DMS114 treated with DMSO at 0.1 percent for 48 hours (cell line): ENCODE data around the gene MCM9.
"Not testable (repeated sequence)": the region's sequence is repeated elsewhere in the genome, so short reads cannot be mapped to it uniquely, and the experiment has no call there.

ENCODE experiments used
- DNase-seq: peaks from one replicate; lab custom pipeline; 2025; ENCODE audit not compliant: unreplicated experiment; lab: John Stamatoyannopoulos, UW

Gene MCM9

DNA sequence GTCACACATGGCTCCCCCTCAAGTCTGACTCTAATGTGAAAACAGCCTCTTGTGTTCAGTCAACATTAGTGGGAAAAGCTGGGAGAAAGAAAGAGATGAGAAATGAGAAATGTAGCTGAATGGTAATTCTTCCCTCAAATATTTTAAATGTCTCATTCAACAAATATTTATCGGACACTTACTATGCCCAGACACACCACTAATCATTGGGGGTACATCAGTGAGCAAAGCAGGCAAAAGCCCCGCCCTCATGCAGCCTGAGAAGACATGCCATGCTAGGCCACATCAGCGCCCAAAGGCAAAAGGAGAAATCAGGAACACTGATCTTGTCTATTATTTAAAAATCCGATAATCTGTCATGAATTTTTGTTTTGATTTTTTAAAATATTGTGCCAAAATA lies 130.9 kb downstream of the MCM9 start:
- DNase-seq, result no peak

DNA sequence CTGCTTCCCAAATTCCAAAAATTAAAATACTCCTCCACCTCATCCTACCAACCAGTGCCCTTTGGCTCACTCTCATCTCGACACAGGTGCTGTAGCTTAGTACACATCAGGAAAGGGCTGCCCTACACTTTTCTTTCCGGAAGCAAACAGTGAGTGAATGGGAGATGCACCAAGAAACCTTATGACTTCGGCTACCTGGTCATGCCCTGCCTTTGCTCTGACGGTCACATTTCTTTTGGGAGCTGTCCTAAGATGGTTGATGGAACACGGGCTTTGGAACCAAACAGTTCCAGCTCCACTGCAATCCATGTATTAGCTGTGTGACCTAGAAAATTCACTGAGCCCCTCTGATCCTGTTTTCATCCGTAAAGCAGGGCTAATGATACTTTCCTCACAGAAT lies 133.7 kb downstream of the MCM9 start:
- no peak for DNase-seq

DNA sequence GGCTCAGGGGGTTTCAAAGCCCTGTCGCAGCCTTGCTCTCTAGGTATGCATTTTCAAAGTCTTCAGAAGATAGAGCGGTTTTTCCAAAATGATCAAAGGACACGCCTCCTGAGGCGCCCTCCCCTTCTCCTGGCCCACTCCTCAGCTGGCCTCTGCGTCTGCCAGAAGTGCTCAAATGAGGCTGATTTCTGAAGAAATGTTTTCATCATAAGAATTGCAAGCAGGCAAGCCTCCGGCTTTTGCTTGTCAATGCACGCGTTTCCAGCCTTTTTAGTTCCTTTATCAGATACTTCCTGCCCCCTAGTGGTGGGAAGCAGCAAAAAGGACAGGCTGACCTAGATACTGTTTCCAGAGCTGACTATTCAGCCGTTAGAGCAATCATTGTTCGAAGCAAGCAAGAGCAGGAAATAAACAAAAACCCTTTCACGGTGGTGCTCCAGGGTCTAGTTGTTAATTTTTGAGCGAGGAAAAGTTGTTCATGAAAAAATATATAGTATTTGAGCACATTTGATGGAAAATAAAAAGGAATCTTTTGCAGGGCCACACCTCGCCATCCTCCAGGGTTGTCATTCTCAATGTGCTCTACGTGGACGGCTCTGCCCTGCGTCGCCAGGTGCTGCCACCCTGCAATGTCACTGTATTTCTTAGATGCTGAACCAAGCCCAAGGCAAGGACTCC lies 134.4 kb downstream of the MCM9 start:
- DNase-seq, result peak; percentile 77

DNA sequence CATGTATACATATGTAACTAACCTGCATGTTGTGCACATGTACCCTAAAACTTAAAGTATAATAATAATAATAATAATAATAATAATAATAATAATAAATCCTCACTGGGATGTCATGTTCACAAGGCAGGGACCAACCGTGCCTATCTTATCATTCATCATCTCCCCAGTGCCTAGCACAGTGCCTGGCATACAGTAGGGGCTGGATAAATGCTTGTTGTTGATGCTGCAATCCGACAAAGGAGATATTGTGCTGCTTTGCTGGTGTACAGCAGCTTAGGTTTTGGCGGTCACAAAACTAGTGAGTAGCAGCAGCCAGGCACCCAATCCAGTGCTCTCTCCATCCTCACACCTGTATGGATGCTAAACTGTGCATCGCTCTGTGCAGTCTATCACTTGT lies 135.1 kb downstream of the MCM9 start:
- DNase-seq, result no peak

DNA sequence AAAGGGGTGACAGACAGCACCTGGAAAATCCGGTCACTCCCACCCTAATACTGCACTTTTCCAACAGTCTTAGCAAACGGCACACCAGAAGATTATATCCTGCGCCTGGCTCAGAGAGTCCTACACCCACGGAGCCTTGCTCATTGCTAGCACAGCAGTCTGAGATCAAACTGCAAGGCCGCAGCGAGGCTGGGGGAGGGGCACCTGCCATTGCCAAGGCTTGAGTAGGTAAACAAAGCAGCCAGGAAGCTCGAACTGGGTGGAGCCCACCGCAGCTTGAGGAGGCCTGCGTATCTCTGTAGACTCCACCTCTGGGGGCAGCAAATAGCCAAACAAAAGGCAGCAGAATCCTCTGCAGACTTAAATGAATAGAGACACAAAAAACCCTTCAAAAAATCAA lies 138.4 kb downstream of the MCM9 start:
- not testable (repeated sequence) for DNase-seq

DNA sequence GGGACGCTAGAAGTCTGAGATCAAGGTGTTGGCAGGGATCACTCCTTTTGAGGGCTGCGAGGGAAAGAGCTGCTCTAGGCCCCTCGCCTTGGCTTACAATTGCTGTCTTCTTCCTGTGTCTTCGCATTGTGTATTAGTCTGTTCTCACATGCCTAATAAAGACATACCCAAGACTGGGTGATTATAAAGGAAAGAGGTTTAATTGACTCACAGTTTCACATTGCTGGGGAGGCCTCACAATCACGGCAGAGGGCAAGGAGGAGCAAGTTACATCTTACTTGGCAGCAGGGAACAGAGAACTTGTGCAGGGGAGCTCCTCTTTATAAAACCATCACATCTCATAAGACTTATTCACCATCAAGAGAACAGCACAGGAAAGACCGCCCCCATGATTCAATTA lies 143.5 kb downstream of the MCM9 start:
- no peak for DNase-seq

DNA sequence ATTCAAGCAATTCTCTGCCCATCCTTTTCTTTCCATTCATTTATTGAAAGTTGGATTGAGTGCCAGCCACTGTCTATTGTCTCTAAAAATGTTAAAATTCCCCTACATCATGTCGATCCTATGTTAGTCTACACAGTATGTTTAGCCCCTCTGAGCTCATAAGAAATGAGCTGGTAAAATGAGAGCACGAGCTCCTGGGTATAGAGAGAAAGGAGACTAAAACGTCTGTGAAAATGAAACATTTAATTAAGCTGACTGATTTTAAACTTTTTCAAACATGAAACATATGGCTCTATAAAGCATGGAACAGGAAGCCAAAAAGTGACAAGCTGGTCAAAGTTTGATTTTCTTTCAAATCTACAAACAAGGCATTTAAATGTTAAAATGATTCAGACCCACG lies 145.0 kb downstream of the MCM9 start:
- no peak for DNase-seq

DNA sequence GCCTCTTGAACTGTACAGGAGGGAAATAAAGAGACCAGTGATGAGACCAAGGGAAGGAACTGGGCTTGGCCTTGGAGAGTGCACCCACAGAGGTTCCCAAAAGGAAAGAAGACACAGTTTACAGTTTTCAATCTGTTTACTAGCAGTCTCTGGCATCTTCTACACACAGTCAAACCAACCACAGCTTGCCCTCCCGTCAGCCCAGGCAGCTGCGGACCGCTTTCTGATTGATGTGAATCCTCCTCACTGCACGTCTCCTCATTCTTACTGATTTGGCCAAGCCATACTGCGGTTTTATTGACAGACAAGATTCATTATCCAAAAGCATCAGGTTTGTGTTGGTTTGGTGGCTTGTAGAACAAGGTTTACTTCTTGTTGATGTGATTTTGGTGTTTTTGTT lies 145.5 kb downstream of the MCM9 start:
- DNase-seq, result no peak

DNA sequence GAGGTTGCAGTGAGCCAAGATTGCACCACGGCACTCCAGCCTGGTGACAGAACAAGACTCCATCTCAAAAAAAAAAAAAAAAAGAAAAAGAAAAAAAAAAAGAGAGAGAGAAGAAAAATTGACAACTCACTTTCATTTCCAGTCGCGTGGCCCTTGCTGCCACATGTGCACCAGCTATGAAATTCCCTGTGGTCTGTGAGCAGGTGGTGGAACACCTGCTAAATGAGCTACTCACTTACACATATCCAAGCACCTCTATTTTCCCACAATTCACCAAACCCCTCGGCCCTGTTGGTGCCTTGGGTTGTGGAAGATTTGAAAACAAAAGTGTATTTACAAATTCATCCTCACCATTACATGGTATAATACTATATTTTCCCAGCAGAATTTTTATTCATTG lies 146.3 kb downstream of the MCM9 start:
- DNase-seq, result no peak

DNA sequence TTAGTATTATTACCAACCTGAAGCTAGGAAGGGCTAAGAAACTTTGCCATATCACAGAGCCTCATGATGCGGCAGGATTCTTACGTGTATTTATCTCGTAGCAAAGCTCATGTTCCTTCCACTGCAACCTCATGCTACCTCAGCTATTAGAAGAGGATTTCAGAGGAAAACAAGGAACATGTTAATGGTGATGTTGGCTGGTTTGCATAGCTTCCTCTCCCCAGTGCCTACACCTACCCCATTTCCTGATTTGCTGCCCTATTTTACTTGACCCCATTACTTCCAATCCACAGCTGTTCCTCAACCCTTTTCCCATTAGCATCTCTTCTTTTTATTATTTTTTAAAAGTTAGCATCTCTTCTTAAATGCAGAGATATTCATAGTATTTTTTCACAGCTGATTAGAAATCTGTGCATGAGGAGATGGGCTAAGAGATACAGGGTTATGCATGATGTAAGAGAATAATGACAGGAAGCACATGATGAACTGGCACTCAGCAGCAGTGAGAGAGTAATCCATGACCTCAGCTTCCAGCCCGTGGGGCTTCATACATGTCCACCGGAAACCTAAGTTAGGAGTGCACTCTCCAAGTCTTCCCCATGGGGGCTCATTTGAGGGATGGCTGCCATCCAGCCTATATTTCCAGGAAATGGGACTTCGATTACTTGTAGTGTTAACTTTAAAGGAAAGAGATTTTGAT lies 147.1 kb downstream of the MCM9 start:
- DNase-seq, result no peak

DNA sequence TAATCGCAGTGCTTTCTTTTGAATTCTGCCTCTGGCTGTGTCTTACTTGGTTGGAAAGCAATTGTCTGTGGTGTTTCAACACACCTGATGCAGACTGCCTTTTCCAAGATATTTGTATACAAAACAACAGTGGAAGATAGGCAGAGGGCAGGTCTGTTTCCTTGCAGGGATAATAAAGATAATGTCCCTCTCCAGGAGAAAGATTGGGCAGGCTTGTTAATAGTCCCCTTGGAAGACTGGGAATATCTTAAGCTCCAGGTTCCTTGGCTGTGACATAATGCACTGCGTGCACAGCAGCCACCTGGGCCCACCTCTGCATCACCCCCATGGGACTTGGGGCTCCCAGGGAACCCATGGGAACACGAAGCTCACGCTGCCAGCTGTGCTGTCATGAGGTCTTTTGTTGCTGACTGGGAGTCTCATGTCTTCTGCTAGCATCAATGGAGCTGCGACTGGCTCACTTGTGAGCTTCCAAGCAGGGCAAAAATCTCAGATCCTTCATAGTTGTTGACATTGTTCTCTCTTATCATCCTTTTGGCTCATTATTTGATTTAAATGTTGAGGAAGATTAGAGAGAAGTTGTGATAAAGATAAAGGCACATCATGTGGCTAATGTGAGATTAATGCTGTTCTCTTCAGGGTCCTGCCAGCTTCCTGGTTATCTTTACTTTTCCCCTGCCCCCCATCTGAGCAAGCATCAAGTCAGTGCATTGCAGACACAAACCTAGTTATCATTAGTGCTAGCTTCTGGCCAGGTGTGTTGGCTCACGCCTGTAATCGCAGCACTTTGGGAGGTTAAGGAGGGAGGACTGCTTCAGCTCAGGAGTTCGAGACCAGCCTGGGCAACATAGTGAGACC lies 148.1 kb downstream of the MCM9 start:
- no peak for DNase-seq

DNA sequence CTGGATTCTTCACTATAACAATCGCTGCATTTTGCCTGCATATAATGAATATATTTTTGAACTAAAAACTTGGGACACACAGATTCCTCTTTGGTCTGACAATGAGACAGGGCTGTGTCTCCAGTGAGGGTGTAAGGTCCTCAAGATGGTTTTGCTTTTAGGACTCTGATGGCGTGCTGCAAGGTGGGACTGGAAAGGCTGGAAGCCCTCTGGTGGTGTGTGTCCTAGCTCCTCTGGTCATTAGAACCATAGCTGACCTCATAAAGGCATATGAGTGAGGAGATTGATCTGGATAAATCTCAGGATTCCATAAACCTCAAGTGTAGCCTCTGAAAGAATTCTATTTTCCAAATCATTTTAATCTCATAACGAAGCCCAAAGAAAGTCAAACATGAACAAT lies 149.4 kb downstream of the MCM9 start:
- DNase-seq, result no peak

DNA sequence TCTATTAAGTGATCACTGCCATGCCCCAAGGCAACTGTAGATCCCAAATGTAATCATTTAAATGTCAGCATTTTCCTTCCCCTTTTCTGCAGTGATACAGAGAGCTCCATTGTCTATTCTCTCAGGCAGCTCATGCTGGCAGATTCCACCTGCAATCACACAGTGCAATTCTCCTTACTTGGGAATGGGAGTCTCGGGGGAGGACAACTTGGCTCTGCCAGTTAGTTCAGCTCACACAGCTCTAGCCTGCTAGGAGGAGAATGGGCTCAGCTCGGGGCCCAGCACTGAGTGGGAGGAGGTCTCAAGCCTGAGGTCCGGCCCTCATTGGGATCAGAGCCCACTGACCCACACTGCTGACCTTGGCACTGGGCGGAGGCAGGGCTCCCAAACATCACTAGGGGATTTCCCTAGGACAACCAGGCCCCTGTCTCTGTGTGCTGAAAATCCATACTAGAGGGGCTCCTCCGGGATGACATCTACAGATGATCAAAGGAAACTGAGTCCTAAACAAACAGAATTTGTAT lies 150.3 kb downstream of the MCM9 start:
- no peak for DNase-seq

DNA sequence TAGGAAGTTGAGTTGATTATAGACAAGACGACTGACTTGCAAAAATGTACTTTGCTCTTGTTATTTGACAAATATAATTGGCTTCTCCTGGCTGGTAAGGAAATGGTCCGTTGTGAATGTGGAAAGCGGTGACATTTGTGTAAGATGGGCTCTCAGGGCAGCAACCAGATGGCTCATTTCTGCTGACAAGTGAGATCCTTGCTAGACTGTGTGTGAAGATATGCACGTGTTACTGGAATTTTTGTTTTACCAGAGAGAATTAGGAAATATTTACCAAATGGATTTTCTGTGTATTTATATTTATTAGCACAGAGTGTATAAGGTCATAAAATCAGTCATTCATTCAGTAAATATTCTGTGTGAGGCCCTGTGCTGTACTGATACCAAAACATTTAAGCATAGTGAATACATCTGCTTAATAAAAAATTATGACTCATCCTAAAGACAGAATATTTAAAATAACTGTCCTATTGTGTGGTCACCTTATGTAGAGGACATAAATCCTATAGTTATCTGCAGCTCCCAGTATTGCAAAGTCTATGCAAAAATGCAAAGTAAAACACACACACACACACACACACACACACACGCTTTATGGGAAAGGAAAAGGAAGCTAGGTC lies 150.9 kb downstream of the MCM9 start:
- DNase-seq, result no peak

DNA sequence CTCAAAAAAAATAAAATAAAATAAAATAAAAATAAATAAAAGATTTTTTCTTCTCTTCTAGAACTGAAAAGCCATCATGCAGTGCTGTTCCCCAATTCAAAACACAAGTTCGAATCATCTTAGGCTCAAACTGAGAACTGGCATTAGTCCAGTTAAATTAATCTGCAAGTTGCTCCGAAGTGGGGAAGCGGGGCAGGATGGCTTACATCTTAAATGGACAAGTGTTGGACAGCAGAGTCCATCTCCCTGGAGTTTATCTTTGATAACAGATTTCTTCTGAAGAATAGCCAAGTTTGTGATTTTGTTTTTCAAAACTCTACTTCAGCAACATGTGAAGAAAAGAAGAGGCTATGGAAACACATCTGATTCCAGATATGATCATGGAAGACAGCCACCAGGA lies 152.3 kb downstream of the MCM9 start:
- DNase-seq, result no peak

DNA sequence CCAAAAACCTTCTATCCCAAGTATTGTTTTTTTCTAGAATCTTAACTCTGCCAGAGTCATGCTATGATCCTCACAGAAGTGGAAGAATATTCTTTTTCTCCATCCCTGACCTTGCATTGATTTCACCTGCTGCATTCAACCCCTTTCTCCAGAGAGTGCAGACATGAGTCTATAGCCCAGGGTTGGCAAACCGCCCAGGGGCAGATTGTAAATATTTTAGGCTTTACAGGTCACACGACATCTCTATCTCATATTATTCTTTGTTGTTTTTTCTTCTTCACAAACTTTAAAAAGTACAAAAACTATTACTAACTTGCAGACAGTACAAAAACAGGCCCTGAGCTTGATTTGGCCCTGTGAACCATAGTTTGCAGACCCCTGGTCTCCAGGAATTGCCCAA lies 153.1 kb downstream of the MCM9 start:
- DNase-seq, result no peak

DNA sequence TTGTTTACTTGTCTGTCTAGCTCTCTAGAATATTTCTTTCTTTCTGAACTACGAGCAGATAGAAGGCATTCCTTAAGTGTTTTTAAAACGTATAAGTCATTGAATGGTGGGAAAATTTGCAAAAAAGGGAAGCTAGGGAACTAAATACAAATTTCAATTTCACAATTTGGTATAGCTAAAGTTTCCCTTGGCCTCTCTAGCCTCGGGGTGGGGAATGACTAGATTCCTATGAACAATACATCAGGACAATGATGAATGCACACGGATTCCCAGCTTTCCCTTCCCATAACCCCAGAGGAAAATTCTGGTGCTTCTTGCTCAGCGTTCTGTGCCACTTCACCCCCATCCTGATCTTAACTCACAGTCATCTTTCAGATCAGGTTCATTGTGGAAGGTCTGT lies 154.3 kb downstream of the MCM9 start:
- DNase-seq, result no peak

DNA sequence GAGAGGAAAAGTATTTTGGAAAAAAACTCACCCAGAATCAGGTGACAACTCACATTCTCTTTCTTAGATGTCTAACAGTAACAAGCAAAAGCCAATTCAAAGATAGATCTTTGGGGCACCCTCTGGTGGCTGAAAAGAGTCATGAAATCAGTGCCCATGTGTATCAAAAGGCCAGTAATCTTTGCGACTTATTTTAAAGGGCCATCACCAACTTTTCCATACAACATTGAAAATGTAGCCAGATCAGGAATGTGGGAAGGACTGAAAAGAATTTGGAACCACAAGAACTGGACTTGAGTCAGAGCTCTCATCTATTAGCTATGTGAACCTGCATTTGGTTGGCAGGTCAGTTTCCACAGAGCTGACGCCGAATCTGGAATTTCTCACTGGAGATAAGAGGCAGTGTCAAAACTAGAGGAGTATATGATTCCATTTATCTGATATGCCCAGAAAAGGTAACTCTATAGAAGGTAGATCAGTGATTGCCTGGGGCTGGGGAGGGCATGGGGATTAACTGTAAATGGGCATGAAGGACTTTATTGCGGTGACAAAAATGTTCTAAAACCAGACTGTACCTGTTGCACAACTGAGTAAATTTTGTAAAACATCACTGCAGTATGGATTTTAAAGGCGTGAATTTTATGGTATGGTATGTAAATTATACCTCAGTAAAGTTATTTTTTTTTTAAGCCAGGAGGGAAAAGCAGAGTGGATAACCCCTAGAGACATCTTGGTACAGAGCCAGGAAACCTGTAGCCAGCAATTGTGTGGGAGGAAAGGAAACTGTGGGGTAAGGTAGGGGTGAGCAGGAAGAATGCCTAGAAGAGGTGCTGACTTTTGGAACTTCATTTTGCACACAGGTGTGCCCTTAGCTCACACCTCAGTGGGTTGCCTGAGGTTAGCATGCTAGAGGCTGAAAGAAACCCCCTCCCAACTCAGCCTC lies 158.1 kb downstream of the MCM9 start:
- peak; percentile 62 for DNase-seq

DNA sequence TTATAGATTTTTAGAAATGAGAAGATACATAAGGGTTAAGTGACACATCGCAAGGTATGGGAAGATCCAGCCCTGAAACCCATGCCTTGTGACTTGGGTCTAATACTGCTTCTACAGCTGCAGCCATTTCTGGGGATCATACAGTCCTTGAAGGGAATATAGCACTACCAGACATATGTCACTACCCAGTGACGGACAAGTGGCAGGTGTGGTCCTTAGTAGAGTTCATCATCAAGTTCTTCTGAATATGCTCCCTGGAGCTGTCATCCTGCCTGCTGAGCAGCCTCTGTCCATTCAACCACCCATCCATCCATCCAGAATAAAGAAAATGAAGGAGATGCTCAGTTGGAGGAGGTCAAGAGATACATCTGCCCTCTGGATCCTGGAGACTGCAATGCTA lies 159.6 kb downstream of the MCM9 start:
- no peak for DNase-seq

DNA sequence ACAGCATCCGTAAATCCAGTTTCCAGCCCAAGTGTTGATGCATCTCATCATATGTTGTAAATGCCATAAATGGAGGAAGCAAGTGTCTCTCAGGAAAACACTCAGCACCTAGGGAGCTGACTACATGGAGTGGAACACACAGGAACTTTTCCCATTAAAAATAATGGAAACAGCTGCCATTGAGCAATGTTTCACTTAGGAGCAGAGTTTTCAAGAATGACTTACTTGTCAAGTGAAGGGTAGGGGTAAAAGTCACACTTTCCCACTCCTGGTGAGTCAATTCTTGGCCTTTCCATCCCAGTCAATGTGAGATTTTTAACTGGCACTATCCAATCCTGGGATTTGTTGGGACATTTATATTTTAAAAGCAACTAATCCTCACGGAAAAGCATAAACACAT lies 160.4 kb downstream of the MCM9 start:
- no peak for DNase-seq
